Measurements from ENCODE around the gene CCDC57.

DNA sequence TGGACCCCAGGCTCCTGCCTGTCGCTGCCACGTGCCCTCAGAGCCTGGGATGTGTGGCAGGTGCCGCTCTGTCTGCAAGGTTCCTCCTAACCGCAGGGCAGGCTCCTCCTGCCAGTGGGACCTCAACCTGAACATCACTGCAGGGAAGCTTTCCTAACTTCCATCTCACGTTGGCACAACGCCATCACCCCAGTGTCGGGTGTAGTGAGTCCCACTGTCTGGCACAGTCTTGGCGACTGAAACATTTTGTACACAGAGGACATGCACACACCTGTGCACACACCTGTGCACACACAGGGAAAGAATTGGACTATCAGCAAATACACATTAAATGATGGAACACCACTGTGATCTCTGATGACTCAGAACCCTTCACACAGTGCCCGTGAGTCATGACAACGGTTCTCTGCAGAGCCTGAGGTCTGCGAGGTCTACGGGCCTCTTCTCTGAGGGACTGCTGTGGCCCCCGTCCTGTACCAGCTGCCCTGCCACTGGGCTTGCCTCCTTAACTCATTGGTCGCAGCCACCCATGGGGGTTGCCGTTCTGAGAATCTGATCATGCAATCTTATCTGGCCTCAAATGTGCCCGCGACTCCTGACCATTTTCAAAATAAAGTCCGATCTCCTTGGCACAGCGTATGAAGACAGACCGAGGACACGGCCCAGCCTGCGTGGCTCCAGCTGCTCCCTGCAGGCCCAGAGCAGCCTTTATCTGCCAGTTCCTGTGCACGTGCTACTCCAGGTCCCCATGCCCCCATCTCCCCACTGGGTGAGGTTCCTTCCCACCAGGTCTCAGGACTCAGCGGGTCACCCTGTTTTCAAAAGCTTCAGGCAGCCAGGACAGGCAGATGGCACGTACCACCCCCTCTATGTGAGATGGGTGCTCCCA lies 7.6 kb downstream of the CCDC57 start:
- TF ChIP-seq, protein P1, sequence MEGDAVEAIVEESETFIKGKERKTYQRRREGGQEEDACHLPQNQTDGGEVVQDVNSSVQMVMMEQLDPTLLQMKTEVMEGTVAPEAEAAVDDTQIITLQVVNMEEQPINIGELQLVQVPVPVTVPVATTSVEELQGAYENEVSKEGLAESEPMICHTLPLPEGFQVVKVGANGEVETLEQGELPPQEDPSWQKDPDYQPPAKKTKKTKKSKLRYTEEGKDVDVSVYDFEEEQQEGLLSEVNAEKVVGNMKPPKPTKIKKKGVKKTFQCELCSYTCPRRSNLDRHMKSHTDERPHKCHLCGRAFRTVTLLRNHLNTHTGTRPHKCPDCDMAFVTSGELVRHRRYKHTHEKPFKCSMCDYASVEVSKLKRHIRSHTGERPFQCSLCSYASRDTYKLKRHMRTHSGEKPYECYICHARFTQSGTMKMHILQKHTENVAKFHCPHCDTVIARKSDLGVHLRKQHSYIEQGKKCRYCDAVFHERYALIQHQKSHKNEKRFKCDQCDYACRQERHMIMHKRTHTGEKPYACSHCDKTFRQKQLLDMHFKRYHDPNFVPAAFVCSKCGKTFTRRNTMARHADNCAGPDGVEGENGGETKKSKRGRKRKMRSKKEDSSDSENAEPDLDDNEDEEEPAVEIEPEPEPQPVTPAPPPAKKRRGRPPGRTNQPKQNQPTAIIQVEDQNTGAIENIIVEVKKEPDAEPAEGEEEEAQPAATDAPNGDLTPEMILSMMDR (IDR thresholded peaks at IDR 0.05; ENCODE audit: borderline replicate concordance, extremely low read depth, low read length, poor library complexity, severe bottlenecking), result no peak
- TF ChIP-seq EZH2 (IDR thresholded peaks at IDR 0.05; ENCODE audit: borderline replicate concordance, low read depth, low read length, severe bottlenecking), result no peak
